HG03457 (cell line): ENCODE measurements around the gene ARGFX.
"Not testable (repeated sequence)": the region's sequence is repeated elsewhere in the genome, so short reads cannot be mapped to it uniquely, and the experiment has no call there.

Experiments used
- ATAC-seq: cut with Tn5 transposase; IDR thresholded peaks from one replicate; pipeline ENCODE4 v1.9.1; 2021; ENCODE audit warnings: moderate number of reproducible peaks; ENCODE audit not compliant: unreplicated experiment

The ARGFX gene

GRCh38 chr3:121598564-121598963 is 30.8 kb downstream of the ARGFX start:
- no peak for ATAC-seq

- ATAC-seq, result not testable (repeated sequence)
Observed at GRCh38 chr3:121599900-121600299, 32.2 kb downstream of the ARGFX start.

GRCh38 chr3:121601212-121601812 is 33.6 kb downstream of the ARGFX start:
- no peak for ATAC-seq

GRCh38 chr3:121604759-121605158 is 37.0 kb downstream of the ARGFX start:
- no peak for ATAC-seq

GRCh38 chr3:121606106-121606505 is 38.4 kb downstream of the ARGFX start:
- no peak for ATAC-seq
